NCI-H1694 (cell line): Measurements from ENCODE around the gene MRNIP.

ENCODE experiments used
- DNase-seq: peaks from one replicate; lab custom pipeline; 2025; lab: John Stamatoyannopoulos, UW

The MRNIP gene

GRCh38 chr5:179858586-179859427, at the start of gene MRNIP:
MRNIP (minus strand) TSS chr5:179858817; CDS start chr5:179858796, 21 bp downstream.
- peak; percentile 89 for DNase-seq

DNA sequence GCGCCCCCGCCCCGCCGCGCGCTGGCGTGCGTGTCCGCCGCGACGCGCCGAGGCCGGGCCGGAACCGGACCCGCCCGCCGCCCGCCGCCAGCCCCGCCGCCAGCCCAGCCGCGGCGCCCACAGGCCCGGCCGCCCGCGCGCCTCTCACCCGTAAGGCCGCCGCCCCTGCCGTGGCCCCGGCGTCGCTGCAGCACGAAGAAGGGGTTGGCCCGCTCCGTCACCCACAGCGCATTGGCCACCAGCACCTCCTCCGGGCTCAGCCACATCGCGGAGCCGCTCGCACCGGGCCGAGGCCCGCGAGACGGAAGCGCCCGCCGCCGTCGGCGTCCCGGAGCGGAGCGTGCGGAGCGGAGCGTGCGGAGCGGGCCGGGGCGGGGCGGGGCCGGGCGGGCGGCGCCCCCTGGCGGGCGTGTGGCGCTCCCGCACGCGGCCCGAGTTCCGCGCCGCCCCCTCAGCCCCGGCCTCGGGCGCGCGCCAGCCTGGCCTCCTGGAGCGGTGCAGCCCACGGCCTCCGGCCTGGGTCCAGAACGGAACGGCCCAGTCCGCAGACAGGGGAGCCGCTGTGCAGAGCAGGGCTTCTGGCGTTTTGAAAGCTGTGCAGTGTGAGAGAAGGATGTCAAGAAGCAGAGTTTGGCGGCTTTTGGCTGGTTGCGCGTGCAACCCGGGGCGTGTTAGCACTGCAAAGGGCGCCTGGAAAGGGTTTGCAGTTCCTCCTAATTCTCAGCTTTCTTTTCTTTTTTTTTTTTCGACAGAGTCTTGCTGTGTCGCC, 49.1 kb upstream of the MRNIP start, which contains the start of gene TBC1D9B:
Gene TBC1D9B, minus strand, starts transcription at position 342 of the 769 bp plus-strand sequence. Its CDS starts 76 bp downstream, at position 266.
- DNase-seq = no peak

GRCh38 chr5:179906795-179907555, 48.4 kb upstream of the MRNIP start:
- no peak for DNase-seq

- no peak for DNase-seq
Observed at GRCh38 chr5:179906294-179906794, 47.7 kb upstream of the MRNIP start.

DNA sequence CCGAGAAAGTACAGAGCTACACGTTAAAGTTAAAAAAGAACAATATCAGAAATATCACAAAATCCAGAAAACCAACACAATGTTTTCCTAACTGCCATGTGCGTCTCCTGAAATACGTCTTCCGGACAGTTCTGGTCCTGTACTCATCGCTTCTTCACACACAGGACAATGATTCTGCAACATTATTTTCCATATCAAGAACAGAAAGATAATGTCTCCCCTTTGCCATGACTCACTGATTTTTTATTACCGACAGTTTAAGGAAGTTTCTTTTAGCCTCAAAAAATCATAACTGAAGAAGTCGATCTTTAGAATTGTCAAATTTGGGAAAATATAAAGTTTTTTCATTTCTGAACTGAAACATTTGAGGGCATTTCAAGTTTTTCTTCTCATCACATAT, 46.5 kb upstream of the MRNIP start:
- no peak for DNase-seq

DNA sequence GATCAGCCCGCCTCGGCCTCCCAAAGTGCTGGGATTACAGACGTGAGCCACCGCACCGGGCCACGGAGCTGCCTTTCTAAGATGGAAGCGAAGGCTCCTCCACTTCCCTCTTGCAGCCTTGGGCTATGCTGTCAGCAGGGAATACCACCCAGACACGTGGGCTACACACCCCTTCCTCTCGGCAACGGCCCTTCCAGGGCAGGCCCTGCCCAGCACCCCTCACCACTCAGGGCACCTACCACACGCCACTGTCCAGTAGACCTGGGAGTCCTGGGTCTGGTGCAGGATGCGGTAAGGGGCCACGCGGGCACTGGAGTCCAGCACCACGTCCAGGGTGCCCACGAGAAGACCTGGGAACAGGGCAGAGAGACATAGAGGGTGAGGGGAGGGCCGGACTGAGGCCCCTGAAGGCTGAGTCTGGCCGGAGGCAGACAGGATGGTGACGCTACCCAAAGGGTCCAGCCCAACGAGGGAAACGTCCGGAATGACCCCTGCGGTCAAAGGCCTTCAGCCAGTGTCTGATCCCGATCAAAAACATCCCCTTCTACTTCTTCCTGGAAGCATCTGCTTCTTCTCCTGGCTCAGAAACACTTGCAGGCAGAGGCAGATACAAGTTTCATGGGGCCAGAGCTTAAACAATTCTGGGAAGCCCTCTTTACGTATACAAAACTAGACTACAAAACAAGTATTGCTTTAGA, 46.0 kb upstream of the MRNIP start:
- no peak for DNase-seq

- no peak for DNase-seq
Observed at GRCh38 chr5:179902763-179903158, 44.1 kb upstream of the MRNIP start.

- no peak for DNase-seq
Observed at GRCh38 chr5:179901915-179902762, 43.5 kb upstream of the MRNIP start.

DNA sequence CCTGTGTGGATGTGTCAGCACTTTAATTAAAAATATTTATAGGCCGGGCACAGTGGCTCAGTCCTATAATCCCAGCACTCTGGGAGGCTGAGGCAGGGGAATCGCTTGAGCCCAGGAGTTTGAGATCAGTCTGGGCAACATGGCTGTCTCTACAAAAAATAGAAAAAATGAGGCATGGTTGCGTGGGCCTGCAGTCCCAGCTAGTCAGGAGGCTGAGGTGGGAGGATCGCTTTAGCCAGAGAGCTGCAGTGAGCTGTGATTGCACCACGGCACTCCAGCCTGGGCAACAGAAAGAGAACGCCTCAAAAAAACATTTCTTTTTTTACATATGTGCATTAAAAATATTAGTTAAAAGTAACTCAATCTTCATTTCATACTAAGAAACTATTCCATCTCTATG, 42.8 kb upstream of the MRNIP start:
- DNase-seq = no peak

DNA sequence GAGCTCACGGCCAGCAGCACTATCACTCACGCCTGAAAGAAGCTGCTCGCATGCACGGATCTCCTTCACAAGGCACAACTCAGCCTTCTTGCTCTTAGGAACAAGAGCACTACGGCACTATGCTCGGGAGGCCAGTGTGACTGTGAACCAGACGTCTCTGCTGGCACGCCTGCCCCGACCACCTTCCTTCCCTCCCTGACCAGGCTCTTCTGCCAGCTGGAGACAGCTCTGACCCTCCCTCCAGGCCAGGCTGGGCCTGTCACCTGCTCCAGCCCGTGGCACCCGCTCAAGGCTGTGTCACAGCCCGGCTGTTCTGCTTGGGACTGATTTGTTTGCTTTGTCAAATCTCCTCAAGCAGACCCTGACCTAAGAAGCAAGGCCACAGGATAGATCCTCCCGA, 42.1 kb upstream of the MRNIP start:
- DNase-seq = no peak

DNA sequence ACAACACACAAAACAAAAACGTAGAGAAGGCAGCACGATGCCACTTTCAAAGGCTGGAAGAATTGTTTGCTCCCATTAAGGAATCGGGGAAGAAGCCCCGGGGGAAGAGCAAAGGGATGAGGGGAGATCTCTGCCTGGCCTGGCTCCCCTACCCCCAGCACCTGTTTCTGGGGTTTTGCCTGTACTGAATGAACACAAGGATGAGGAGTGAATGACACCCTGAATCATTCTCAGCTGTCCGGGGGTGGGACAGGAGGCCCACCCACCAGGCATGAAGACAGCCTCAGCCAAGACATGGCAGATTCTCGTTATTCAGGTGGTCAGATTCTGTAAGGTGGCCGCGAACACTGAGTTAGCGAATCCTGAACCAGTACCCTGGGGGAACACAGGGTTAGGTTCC, 41.6 kb upstream of the MRNIP start:
- no peak for DNase-seq

DNA sequence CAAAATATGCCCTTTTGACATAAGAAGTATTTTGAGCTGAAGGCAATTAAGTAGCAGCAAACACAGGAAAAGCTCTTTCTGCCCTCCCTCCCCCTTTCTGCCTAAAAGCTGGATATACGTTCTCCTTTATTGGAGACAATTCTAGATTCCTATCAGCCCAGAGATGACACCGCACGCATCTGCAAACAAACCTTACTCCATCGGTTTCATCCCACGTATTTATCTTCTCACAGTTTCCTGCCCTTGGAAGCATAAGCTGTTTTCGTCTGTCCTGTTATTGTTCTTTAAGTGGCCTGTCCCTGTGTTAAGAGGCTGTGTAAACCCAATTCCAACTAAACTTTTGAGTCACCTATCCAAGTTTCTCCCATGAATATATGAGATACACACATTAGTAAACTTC, 37.2 kb upstream of the MRNIP start:
- DNase-seq = no peak

DNA sequence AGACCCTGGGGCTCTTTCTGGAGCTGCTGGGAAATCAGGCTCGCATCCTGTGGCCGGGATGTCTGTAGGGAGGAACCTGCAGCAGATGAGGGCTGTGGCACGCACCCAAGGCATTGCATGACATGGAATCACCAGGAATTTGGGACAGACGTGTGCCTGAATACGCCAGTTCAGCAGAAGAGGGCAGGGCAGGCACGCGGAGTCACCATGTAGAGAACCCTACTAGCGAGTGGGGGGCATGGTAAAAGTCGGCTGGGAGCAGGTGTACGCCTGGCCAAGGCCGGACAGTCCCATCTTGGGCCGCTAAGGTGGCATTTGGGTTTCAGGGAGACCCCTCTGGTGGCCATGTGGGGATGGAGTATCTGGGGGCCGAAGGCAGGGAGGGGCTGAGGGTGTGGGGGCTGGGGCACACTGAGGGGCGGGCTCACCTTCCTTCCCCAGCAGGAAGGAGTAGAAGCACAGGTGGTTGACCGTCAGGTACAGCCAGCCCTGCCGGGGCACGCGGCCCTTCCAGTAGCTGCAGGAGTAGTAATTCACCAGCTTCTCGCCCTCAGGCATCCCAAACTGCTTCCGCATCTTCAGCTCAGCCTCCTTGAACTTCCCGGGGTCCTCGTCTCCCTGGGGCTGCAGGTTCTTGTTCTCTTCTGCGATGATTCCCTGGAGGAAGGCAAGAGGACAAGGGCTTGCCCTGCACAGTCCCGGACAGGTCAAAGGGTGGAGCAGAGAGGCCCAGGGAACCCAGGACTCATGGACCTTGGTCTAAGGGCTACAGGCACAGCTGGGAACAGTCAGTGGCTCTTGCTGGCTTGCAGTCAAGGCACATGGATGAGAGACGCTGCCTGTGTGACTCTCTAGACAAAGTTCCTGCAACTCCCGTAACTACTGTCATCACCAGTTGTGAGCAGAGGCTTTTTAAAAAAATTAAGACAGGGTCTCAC, 35.6 kb upstream of the MRNIP start:
- DNase-seq = no peak

DNA sequence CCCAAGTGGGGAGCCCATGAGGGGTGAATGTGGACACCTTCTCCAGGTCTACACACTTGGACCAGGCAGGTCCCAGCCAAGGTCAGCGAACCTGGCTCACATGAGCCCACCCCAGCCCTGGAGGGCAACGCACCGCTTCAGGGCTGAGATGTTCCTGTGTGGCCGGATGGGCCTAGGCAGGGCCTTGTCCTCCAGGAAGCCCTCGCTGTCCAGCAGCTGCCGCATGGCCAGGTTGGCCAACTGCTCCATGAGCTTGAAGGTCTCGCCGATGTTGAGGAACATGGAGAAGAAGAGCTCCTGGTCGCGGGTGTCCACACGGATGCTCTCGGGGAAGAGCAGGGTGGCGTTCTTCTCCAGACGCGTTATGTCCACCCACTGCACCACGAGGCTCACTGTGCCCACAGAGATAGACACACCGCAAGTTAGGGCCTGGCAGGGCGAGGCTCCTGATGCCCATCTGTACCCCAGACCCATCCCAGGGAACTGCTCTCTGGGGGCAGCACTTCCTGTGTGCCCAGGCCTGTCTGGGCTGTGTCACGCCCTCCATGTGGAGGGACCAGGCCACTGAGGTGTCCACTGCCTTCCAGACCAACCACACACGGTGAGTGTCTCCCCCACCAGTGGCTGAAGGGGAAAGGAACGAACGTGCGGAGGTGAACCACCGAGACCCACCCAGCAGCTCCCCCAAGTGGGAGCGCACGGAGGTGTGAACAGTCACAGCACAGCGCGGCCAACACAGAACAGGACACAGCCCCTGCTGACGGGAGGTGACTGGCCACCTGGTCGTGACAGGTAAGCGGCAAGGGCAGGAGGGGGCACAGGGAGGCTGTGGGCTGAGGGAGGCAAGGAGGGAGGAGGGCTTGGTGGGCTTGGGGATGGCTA, 34.7 kb upstream of the MRNIP start:
- DNase-seq = no peak

DNA sequence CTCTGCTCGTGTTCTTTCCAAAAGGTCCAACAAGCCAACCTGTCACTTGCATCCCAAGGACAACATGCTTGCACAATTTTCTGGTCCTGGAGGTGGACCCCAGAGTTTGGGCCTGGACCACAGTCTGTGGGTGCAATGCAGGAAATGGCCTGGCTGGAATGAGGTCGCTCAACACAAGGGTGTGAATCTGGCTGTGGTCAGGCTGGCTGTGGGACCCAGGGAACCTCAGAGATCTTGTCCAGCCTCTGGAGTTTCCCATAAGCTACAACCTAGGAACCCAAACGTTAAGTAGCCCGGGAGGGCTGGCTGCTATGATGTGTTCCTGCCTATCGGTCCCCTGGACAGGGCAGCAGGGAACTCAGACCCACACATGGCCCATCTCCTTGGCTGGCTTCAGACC, 33.6 kb upstream of the MRNIP start:
- no peak for DNase-seq

DNA sequence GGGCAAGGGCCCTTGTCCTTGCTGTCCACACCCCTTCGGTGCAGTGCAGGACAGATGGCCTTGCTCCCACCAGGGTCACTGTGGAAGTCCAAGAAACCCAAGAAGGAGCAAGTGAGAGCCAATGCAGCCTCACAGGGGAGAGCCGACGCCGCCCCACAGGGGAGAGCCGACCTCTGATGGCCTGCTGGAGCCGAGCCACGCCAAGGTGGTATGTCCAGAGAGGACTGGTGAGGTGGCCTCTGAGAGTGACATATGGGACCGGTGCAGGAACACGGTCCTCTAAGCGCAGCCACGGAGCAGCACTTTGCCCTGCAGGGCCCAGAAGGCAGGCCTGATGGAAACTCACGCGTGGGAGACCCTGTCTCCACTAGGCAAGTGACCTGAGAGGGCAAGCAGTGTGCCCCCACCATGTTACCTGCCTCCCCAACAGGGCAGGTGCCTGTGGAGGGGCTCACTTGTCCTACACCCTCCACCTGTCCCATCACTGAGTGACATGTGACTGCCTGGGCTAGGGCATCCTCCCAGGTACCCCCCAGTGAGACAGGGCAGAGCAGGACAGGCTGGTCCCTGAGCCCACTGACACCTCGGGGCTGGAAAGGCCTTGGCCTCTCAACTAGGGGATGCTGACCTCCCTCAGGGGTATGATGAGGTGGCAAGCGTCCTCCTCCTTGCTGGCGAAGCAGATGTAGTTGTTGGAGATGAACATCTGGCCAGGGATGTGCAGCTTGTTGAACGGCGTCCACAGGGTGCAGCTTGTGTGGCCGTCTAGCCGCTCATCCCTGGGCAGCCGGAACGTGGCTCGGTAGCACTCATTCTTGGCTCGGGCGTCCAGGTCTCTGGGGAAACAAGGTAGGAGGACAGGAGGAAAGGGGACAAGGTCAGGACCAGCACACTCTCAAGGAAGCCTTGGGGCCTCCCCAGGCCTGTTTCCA, 32.4 kb upstream of the MRNIP start:
- DNase-seq = no peak

GRCh38 chr5:179889885-179890284, 31.3 kb upstream of the MRNIP start:
- DNase-seq = no peak
